HepG2 (cell line): ENCODE results near the gene MGAT5. TPM values are rescaled to one million over a fixed set of nuclear protein-coding genes. Genes with fewer than 3 reads are reported as not detected.

Source experiments
- ATAC-seq: fragments of 200-7000 bp; cut with Tn5 transposase; 3 replicates; pipeline ENCODE4 v1.9.1; 2020; ENCODE audit warnings: mild to moderate bottlenecking, moderate library complexity
- BruUV-seq: library from RNA; stranded (reverse); fragments of 400-500 nt; replicated peaks from 2 replicates; lab custom pipeline; 2021; lab: Mats Ljungman, UMichigan
- CTCF ChIA-PET: fragments of 300-600 bp; formaldehyde crosslinking; extraction: SDS; loops from one replicate; lab custom pipeline; 2021; ENCODE audit warnings: low total read pairs, inconsistent platforms, low intra/inter-chr PET ratio; lab: Yijun Ruan, JAX
- POLR2A ChIA-PET: fragments of 350-600 bp; sonication (Branson Sonifier 250); formaldehyde crosslinking; loops from one replicate; lab custom pipeline; 2020; ENCODE audit warnings: antibody characterized with exemption, inconsistent platforms; lab: Yijun Ruan, JAX
- DNase-seq: peaks from one replicate; pipeline ENCODE4 v3.0.0-alpha.2; 2015; ENCODE audit warnings: low spot score
- FAIRE-seq: peaks from 3 replicates; lab custom pipeline; 2011; peaks lifted over from hg19 to GRCh38; lab: Jason Lieb, UNC
- H2AFZ ChIP-seq: one replicate; pipeline ENCODE4 v1.6.1; 2011; ENCODE audit warnings: low read length, inconsistent platforms
- H3K27ac ChIP-seq: fragments of 300-600 bp; 3 replicates; pipeline ENCODE4 v1.8.0; 2011; ENCODE audit warnings: mixed run types, mild to moderate bottlenecking, mixed read lengths, low read length, inconsistent platforms; ENCODE audit not compliant: insufficient read depth; ENCODE audit errors: extremely low read length
- H3K27me3 ChIP-seq, 2 experiments: fragments of 200-600 bp in 1 of 2; 2 replicates in 1 of 2; 3 replicates in 1 of 2; pipeline versions ENCODE4 v1.6.0 to v1.8.0; 2011; ENCODE audit warnings: low read length in 2 of 2, mild to moderate bottlenecking in 2 of 2, moderate library complexity in 2 of 2, inconsistent platforms in 1 of 2; ENCODE audit not compliant: insufficient read depth in 2 of 2, control insufficient read depth in 1 of 2
- H3K36me3 ChIP-seq, 2 experiments: fragments of 200-600 bp in 1 of 2; replicated peaks in 1 of 2; 2 replicates in 1 of 2; 3 replicates in 1 of 2; pipeline versions ENCODE4 v1.5.1 to v1.8.0; 2011; ENCODE audit warnings: low read length in 2 of 2, inconsistent platforms in 1 of 2; ENCODE audit not compliant: insufficient read depth in 2 of 2, control insufficient read depth in 1 of 2
- H3K4me1 ChIP-seq: 2 replicates; pipeline ENCODE4 v1.5.1; 2012; ENCODE audit warnings: low read length, inconsistent platforms; ENCODE audit not compliant: insufficient read depth
- H3K4me2 ChIP-seq: 2 replicates; pipeline ENCODE4 v1.6.0; 2011; ENCODE audit warnings: low read depth, low read length, inconsistent platforms
- H3K4me3 ChIP-seq, 3 experiments: fragments of 200-600 bp in 1 of 3; sonication (generic), shearing (Covaris generic) in 1 of 3; replicated peaks in 1 of 3; 2 replicates each; pipeline ENCODE4 v1.5.1; 2011 to 2016; ENCODE audit warnings: low read length in 3 of 3, inconsistent platforms in 2 of 3, low read depth in 2 of 3, mild to moderate bottlenecking in 2 of 3, control low read depth in 1 of 3, mixed read lengths in 1 of 3; ENCODE audit not compliant: insufficient read depth in 1 of 3
- H3K79me2 ChIP-seq: one replicate; pipeline ENCODE4 v1.6.1; 2011; ENCODE audit warnings: low read length, inconsistent platforms; ENCODE audit not compliant: insufficient read depth
- H3K9ac ChIP-seq: 2 replicates; pipeline ENCODE4 v1.6.0; 2011; ENCODE audit warnings: mild to moderate bottlenecking, low read depth, low read length, inconsistent platforms; ENCODE audit not compliant: insufficient read depth
- H3K9me3 ChIP-seq: 2 replicates; pipeline ENCODE4 v1.5.1; 2012; ENCODE audit warnings: mild to moderate bottlenecking, low read length
- H4K20me1 ChIP-seq: 2 replicates; pipeline ENCODE4 v1.6.0; 2011; ENCODE audit warnings: inconsistent platforms, mild to moderate bottlenecking, low read length, moderate library complexity; ENCODE audit not compliant: insufficient read depth
- ADNP ChIP-seq: sonication (generic); formaldehyde crosslinking; IDR thresholded peaks from 2 replicates; pipeline ENCODE4 v1.4.0; 2020; ENCODE audit warnings: missing genetic modification reagents
- ASH2L ChIP-seq: fragments of 300-600, 200-600 bp; sonication (generic); IDR thresholded peaks from 2 replicates; pipeline ENCODE4 v1.7.0; 2017; ENCODE audit warnings: low read depth, mild to moderate bottlenecking, moderate library complexity, mixed read lengths, low read length; ENCODE audit not compliant: insufficient read length
- ATF1 ChIP-seq: IDR thresholded peaks from 2 replicates; pipeline ENCODE4 v1.6.1; 2016; ENCODE audit warnings: mild to moderate bottlenecking, control low read depth
- CBX5 ChIP-seq: sonication (generic); formaldehyde crosslinking; IDR thresholded peaks from 2 replicates; pipeline ENCODE4 v1.4.0; 2020; ENCODE audit warnings: missing genetic modification reagents, borderline replicate concordance
- CCAR2 ChIP-seq: fragments of 200-400 bp; formaldehyde crosslinking; optimal IDR thresholded peaks from 2 replicates; pipeline ENCODE3; 2018; ENCODE audit warnings: low read depth, mild to moderate bottlenecking, low read length, moderate library complexity
- FOXA3 ChIP-seq: IDR thresholded peaks from 2 replicates; pipeline ENCODE4 v1.6.1; 2016; ENCODE audit warnings: missing genetic modification reagents, missing compliant biosample characterization
- HDAC1 ChIP-seq: sonication (generic); formaldehyde crosslinking; IDR thresholded peaks from 2 replicates; pipeline ENCODE4 v1.5.1; 2020; ENCODE audit warnings: mild to moderate bottlenecking, missing genetic modification reagents
- KAT2B ChIP-seq: fragments of 150-350 bp; IDR thresholded peaks from 2 replicates; pipeline ENCODE4 v1.6.1; 2014; ENCODE audit warnings: low read depth, low read length, borderline replicate concordance
- NFRKB ChIP-seq: fragments of 450-650 bp; IDR thresholded peaks from 2 replicates; pipeline ENCODE4 v1.6.1; 2017
- NR2F2 ChIP-seq: IDR thresholded peaks from 2 replicates; pipeline ENCODE4 v1.6.1; 2012; ENCODE audit warnings: low read depth, inconsistent platforms, borderline replicate concordance
- NR2F6 ChIP-seq, 2 experiments: IDR thresholded peaks; 2 replicates each; pipeline ENCODE4 v1.6.1; 2016; ENCODE audit warnings: antibody characterized with exemption in 1 of 2, mild to moderate bottlenecking in 1 of 2
- RXRA ChIP-seq: sonication (generic); formaldehyde crosslinking; IDR thresholded peaks from 2 replicates; pipeline ENCODE4 v1.5.1; 2020; ENCODE audit warnings: missing genetic modification reagents
- SNAI1 ChIP-seq: sonication (generic); formaldehyde crosslinking; IDR thresholded peaks from 2 replicates; pipeline ENCODE4 v1.5.0; 2020; ENCODE audit warnings: mild to moderate bottlenecking, missing genetic modification reagents, borderline replicate concordance
- STAG1 ChIP-seq: sonication (generic); formaldehyde crosslinking; IDR thresholded peaks from 2 replicates; pipeline ENCODE4 v1.4.0; 2020; ENCODE audit warnings: missing genetic modification reagents
- TAF15 ChIP-seq: fragments of 200-400 bp; formaldehyde crosslinking; IDR thresholded peaks from one replicate; pipeline ENCODE4 v1.6.1; 2018; ENCODE audit warnings: mild to moderate bottlenecking, low read depth, low read length; ENCODE audit not compliant: poor library complexity, severe bottlenecking
- TEAD3 ChIP-seq: optimal IDR thresholded peaks from 2 replicates; pipeline ENCODE3; 2016; ENCODE audit warnings: borderline replicate concordance
- YEATS2 ChIP-seq: sonication (generic); formaldehyde crosslinking; IDR thresholded peaks from 2 replicates; pipeline ENCODE4 v1.4.0; 2020; ENCODE audit warnings: missing genetic modification reagents, borderline replicate concordance
- ZKSCAN5 ChIP-seq: sonication (generic); formaldehyde crosslinking; IDR thresholded peaks from 2 replicates; pipeline ENCODE4 v1.5.1; 2020; ENCODE audit warnings: mild to moderate bottlenecking, missing genetic modification reagents
- ZMAT3 ChIP-seq: sonication (generic); formaldehyde crosslinking; conservative IDR thresholded peaks from 2 replicates; pipeline ENCODE4 v1.7.0; 2021; ENCODE audit warnings: missing genetic modification reagents
- ZNF282 ChIP-seq: fragments of 450-650 bp; IDR thresholded peaks from 2 replicates; pipeline ENCODE4 v1.6.1; 2018; ENCODE audit not compliant: partially characterized antibody
- ZNF501 ChIP-seq: sonication (generic); formaldehyde crosslinking; IDR thresholded peaks from 2 replicates; pipeline ENCODE4 v1.5.1; 2020; ENCODE audit warnings: mild to moderate bottlenecking, moderate library complexity, missing genetic modification reagents
- ZNF614 ChIP-seq: IDR thresholded peaks from 2 replicates; pipeline ENCODE4 v1.6.1; 2018; ENCODE audit warnings: missing biosample characterization, missing genetic modification reagents, inconsistent platforms, borderline replicate concordance
- ZNF839 ChIP-seq: sonication (generic); formaldehyde crosslinking; IDR thresholded peaks from 2 replicates; pipeline ENCODE4 v1.4.0; 2020; ENCODE audit warnings: missing genetic modification reagents, mild to moderate bottlenecking, borderline replicate concordance
- WGBS: methylation state at CpG from one replicate; pipeline ENCODE4 v1.1.6; 2017; ENCODE audit warnings: low lambda C conversion rate; 5-methylcytosine and 5-hydroxymethylcytosine counted together
- in situ Hi-C: cut with HindIII; loops from 2 replicates; pipeline ENCODE4 v1.10.0; 2017; ENCODE audit warnings: low pct_unique_long_range_greater_than_20kb; ENCODE audit not compliant: extremely low pct_ligation_motif_present
- intact Hi-C: fragments of 100-400 bp; cut with micrococcal nuclease; formaldehyde crosslinking; loops from one replicate; pipeline ENCODE4 v1.10.0; 2022; ENCODE audit not compliant: unreplicated experiment
- polyA plus RNA-seq, 8 experiments: library from polyadenylated mRNA; depleted of rRNA in 3 of 8; stranded (reverse) in 7 of 8; unstranded in 1 of 8; fragments of >200 nt; fragmentation: Illumina TruSeq in 4 of 8; extraction: Trizol in 4 of 8; gene quantifications; 2 replicates each; pipeline versions ENCODE4 v1.2.1 to v1.2.3, GENCODE V29; 2011 to 2016; ENCODE audit warnings: low read depth in 4 of 8, missing spikeins in 1 of 8, mixed read lengths in 1 of 8; ENCODE audit not compliant: insufficient read depth in 1 of 8
- total RNA-seq, 5 experiments: library from RNA; depleted of rRNA; stranded (reverse); fragments of >200 nt; fragmentation: Illumina TruSeq; extraction: Trizol; gene quantifications; 2 replicates each; pipeline ENCODE4 v1.2.3, GENCODE V29; 2016; ENCODE audit warnings: low read depth in 1 of 5
- TF ChIP-seq, protein P1 (sequence below): sonication (generic); formaldehyde crosslinking; IDR thresholded peaks from 2 replicates; pipeline ENCODE4 v1.8.0; 2022; ENCODE audit warnings: mild to moderate bottlenecking, missing genetic modification reagents
- TF ChIP-seq, protein P2 (sequence below): sonication (generic); formaldehyde crosslinking; IDR thresholded peaks from 2 replicates; pipeline ENCODE4 v1.4.0; 2020; ENCODE audit warnings: mild to moderate bottlenecking, missing genetic modification reagents
- TF ChIP-seq, protein P3 (sequence below): sonication (generic); formaldehyde crosslinking; IDR thresholded peaks from 2 replicates; pipeline ENCODE4 v1.5.0; 2020; ENCODE audit warnings: missing genetic modification reagents, mild to moderate bottlenecking, borderline replicate concordance

The MGAT5 gene
- total and polyA plus RNA-seq, 2 of the 13 experiments (the other 11 are each of a cell fraction or from before 2014, with no cell fraction given) = 33.1 to 60.2 TPM

- in situ Hi-C loops (loop anchor here (5.0 to 10.0 kb wide), 2 partner anchors 169 to 292 kb away; no protein-coding TSS in a partner anchor), intact Hi-C loops (loop anchor here (2.0 to 5.0 kb wide), 6 partner anchors 45 to 527 kb away; partner anchors contain the start of gene CCNT2)
- H3K4me1 ChIP-seq = peaks cover 70% of the 10 kb centered on the region
- peak overlapping the region; percentile 89 for H3K27ac ChIP-seq
- DNase-seq = no peak
- peak overlapping the region; percentile 83 for H3K4me2 ChIP-seq
- no TSS peak for BruUV-seq
- peak overlapping the region; percentile 68 to 74 (median 69) for H3K4me3 ChIP-seq
- CTCF ChIA-PET = interaction anchor here (2.4 to 4.1 kb wide), 2 partner anchors 37 kb away, joined by 14 to 34 read pairs; no protein-coding TSS in a partner anchor
- no peaks in the 10 kb centered on the region for H3K9me3 ChIP-seq
- no peak for ATAC-seq
- POLR2A ChIA-PET = interaction anchor here (3.7 to 5.9 kb wide), 3 partner anchors 13 to 294 kb away, joined by 18 to 124 read pairs (median 48); no protein-coding TSS in a partner anchor
- peak overlapping the region; percentile 84 for H3K9ac ChIP-seq
- no peaks in the 10 kb centered on the region for H3K27me3 ChIP-seq
- peaks cover 68% of the 10 kb centered on the region for H3K79me2 ChIP-seq
- FAIRE-seq = no peak
- peaks cover 15% of the 10 kb centered on the region; the same call in 1 of the 2 replicates for H4K20me1 ChIP-seq
- WGBS = 4% methylated on average over 2 of the region's 2 CpGs
- peaks cover 5 to 19% of the 10 kb centered on the region in 2 experiments for H3K36me3 ChIP-seq
- no peak overlapping the region for H2AFZ ChIP-seq
- TF ChIP-seq NFRKB (no peak), FOXA3 (CRISPR knock-in tag) (0 out of 2 replicates have a peak, but pooled peaks have one; percentile 4), CCAR2 (no peak), ZNF282 (no peak), ZNF839 (CRISPR knock-in tag) (no peak), NR2F6 (IDR thresholded peaks at IDR 0.05) (peak; percentile 66), NR2F6 (CRISPR knock-in tag; IDR thresholded peaks at IDR 0.05) (no peak), YEATS2 (CRISPR knock-in tag) (no peak), ZNF501 (CRISPR knock-in tag) (no peak), RXRA (no peak), ASH2L (no peak), TAF15 (no peak), KAT2B (no peak), ATF1 (CRISPR knock-in tag) (no peak), ZNF614 (CRISPR knock-in tag) (no peak), ADNP (CRISPR knock-in tag) (no peak), ZMAT3 (CRISPR knock-in tag) (no peak), TEAD3 (no peak), NR2F2 (0 out of 2 replicates have a peak, but pooled peaks have one; percentile 48), CBX5 (CRISPR knock-in tag) (no peak), SNAI1 (no peak), STAG1 (CRISPR knock-in tag) (no peak), HDAC1 (CRISPR knock-in tag) (0 out of 2 replicates have a peak, but pooled peaks have one; percentile 9), ZKSCAN5 (no peak)
- TF ChIP-seq, protein P1, sequence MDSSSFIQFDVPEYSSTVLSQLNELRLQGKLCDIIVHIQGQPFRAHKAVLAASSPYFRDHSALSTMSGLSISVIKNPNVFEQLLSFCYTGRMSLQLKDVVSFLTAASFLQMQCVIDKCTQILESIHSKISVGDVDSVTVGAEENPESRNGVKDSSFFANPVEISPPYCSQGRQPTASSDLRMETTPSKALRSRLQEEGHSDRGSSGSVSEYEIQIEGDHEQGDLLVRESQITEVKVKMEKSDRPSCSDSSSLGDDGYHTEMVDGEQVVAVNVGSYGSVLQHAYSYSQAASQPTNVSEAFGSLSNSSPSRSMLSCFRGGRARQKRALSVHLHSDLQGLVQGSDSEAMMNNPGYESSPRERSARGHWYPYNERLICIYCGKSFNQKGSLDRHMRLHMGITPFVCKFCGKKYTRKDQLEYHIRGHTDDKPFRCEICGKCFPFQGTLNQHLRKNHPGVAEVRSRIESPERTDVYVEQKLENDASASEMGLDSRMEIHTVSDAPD (CRISPR knock-in tag) = no peak
- TF ChIP-seq, protein P2, sequence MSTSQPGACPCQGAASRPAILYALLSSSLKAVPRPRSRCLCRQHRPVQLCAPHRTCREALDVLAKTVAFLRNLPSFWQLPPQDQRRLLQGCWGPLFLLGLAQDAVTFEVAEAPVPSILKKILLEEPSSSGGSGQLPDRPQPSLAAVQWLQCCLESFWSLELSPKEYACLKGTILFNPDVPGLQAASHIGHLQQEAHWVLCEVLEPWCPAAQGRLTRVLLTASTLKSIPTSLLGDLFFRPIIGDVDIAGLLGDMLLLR (CRISPR knock-in tag) = no peak
- TF ChIP-seq, protein P3, sequence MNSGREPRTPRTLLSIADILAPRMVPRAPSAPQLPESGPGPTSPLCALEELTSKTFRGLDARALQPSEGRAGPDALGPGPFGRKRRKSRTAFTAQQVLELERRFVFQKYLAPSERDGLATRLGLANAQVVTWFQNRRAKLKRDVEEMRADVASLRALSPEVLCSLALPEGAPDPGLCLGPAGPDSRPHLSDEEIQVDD (CRISPR knock-in tag) = no peak
Measured at GRCh38 chr2:134413912-134414311, 160.0 kb downstream of the MGAT5 start.
